Testis (tissue), 2 donors: ENCODE measurements around the gene PML.
A peak's percentile ranks its signal among the peaks of the same experiment; 100 is the strongest.

ENCODE experiments used
- POLR2A ChIP-seq: fragments of 450-650 bp; IDR thresholded peaks from one replicate; pipeline ENCODE4 v1.6.1; 2017; ENCODE audit warnings: antibody characterized with exemption, mild to moderate bottlenecking, moderate library complexity
- TF ChIP-seq, protein P1 (sequence below), 3 experiments: fragments of 450-650 bp in 2 of 3; fragments of 200-600 bp in 1 of 3; sonication (generic) in 1 of 3; IDR thresholded peaks; one replicate each; pipeline ENCODE4 v1.5.1; 2016 to 2019; ENCODE audit warnings: antibody characterized with exemption in 3 of 3, mild to moderate bottlenecking in 2 of 3, moderate library complexity in 1 of 3

DNA sequence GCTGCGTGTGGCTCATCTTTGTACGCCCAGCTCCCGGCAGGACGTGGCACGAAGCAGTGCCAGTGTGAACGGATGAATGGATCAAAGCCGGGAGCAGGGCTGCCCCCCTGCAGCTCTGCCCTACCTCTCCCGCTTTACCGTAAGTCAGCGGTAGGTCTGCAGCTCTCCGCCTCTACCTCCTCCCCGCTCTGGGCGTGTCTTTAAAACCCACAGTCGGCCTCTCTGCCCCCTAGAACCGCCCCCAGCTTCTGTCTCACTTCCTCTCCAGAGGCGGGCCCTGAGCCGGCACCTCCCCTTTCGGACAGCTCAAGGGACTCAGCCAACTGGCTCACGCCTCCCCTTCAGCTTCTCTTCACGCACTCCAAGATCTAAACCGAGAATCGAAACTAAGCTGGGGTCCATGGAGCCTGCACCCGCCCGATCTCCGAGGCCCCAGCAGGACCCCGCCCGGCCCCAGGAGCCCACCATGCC lies at the start of gene PML:
- peak; percentile 67 for TF ChIP-seq POLR2A
- TF ChIP-seq, protein P1, sequence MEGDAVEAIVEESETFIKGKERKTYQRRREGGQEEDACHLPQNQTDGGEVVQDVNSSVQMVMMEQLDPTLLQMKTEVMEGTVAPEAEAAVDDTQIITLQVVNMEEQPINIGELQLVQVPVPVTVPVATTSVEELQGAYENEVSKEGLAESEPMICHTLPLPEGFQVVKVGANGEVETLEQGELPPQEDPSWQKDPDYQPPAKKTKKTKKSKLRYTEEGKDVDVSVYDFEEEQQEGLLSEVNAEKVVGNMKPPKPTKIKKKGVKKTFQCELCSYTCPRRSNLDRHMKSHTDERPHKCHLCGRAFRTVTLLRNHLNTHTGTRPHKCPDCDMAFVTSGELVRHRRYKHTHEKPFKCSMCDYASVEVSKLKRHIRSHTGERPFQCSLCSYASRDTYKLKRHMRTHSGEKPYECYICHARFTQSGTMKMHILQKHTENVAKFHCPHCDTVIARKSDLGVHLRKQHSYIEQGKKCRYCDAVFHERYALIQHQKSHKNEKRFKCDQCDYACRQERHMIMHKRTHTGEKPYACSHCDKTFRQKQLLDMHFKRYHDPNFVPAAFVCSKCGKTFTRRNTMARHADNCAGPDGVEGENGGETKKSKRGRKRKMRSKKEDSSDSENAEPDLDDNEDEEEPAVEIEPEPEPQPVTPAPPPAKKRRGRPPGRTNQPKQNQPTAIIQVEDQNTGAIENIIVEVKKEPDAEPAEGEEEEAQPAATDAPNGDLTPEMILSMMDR (IDR thresholded peaks at IDR 0.05) = no peak
